Measurements from ENCODE around the gene MCRIP2. TPM values are rescaled to one million over a fixed set of nuclear protein-coding genes. Genes with fewer than 3 reads are reported as not detected.

Gene MCRIP2
- total and polyA plus RNA-seq, 9 of the 15 experiments (the other 6 are each of a cell fraction or from before 2014, with no cell fraction given) = 0.80 to 120 (median 35.2) TPM

- peak; percentile 47; the same call in 1 of the 2 replicates for TF ChIP-seq ZNF384 (IDR thresholded peaks at IDR 0.05; ENCODE audit: low read depth, low read length)
- TF ChIP-seq KDM2B (CRISPR knock-in tag; IDR thresholded peaks at IDR 0.05) = peak; percentile 85; the same call in 1 of the 2 replicates
- TF ChIP-seq NCOR1 (IDR thresholded peaks at IDR 0.05) = peak; percentile 36; the same call in 1 of the 2 replicates
- no peak; the same call in 1 of the 2 replicates for TF ChIP-seq TCF7 (IDR thresholded peaks at IDR 0.05; ENCODE audit: borderline replicate concordance)
- TF ChIP-seq THRAP3 (IDR thresholded peaks at IDR 0.05; ENCODE audit: borderline replicate concordance) = no peak
- TF ChIP-seq HMGXB4 (CRISPR knock-in tag; IDR thresholded peaks at IDR 0.05) = peak; percentile 97
- TF ChIP-seq XRCC5 (IDR thresholded peaks at IDR 0.05; ENCODE audit: low read depth, low read length) = peak; percentile 87
- peak in 2 of 3 experiments; percentile 31 to 86; a peak in 3 of 6 replicates for TF ChIP-seq ZBTB11 (CRISPR knock-in tag; IDR thresholded peaks at IDR 0.05)
- no peak for TF ChIP-seq DNMT1 (IDR thresholded peaks at IDR 0.05)
- TF ChIP-seq ETS2 (tag; IDR thresholded peaks at IDR 0.05; ENCODE audit: borderline replicate concordance, poor library complexity, severe bottlenecking) = no peak
- peak; percentile 91 for TF ChIP-seq ZBTB40 (IDR thresholded peaks at IDR 0.05)
- no peak for TF ChIP-seq ZBTB40 (CRISPR knock-in tag; IDR thresholded peaks at IDR 0.05)
Observed at GRCh38 chr16:636206-637080, 5.2 kb upstream of the MCRIP2 start, which contains the start of gene METTL26 (continued).
